NCI-H1092 (cell line): ENCODE measurements around the gene LRFN5.
"Not testable (repeated sequence)": the region's sequence is repeated elsewhere in the genome, so short reads cannot be mapped to it uniquely, and the experiment has no call there.

Source experiments
- DNase-seq: peaks from one replicate; lab custom pipeline; 2025; lab: John Stamatoyannopoulos, UW

LRFN5 gene

DNA sequence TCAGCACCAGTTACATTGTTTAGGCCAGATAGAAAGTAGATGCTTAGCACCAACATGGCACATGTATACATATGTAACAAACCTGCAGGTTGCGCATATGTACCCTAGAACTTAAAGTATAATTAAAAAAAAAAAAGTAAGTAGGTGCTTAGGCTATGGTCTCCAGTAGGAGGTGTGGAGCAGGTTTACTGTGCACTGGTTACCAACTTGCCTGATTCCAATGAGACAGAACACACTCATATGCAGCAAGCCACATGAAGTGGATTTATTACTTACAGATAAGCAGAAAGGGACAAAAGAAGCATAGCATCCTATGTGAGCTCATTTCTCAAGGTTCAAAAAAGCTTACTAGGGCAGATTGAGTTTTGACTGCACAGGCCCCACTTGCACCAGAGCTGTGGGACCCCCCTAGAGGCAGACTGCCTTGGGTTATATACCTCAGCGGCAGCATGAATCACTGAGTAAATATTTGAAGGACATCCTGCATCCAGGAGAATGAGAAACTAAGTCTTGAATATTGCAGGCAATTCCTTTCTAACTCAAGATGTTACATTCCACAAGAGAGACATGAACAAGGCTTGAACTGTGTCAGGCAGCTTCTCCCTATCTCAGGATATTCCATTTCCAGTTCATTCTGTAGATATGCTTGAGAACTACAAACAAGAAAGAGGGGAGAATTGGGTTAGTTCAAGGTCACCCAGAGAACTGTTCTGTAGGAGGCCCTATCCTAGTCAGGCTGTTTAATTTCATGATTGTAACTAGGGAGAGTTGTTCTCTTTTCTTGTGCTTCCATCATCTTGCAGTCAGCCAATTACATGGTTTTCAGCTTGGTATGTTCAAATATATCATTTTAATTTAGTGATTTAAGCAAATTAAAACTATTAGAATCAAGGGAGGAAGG is 30.1 kb downstream of the LRFN5 start:
- no peak for DNase-seq

DNA sequence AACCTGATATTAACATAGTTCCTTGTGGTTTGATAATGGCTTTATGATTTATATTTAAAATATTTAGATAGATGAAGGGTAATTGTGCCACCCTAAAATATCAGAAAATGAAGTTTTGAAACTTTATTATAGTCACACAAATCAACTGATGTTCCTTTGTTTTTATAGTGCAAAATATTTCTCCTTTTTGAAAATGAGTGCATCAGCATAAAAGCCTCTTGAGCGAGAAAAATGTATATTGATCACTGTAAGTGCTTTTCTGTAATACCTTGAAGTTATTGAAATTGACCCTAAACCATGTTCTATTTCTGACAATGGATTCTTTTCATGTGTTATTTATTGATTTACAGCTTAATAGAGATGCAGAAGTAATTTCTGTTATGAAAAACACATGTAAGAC is 35.0 kb downstream of the LRFN5 start:
- DNase-seq, result no peak

DNA sequence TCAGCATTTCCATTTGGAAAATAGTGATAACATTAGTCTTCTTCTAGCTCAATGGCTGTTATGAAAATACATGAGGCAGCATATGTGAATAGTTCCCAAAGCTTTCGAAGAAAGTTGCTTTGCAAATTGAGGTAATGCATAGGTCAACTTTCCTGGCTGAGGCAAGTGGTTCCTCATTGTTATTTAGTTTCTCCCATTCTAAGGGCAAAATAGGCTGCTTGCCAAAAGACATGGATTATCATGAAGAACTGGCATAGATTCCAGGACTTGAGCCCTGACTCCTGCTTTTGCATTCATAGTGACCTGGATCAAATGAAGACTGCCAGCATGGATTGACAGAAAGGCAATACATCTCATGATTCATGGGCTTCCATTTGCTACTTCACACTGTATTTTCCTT is 35.7 kb downstream of the LRFN5 start:
- no peak for DNase-seq

DNA sequence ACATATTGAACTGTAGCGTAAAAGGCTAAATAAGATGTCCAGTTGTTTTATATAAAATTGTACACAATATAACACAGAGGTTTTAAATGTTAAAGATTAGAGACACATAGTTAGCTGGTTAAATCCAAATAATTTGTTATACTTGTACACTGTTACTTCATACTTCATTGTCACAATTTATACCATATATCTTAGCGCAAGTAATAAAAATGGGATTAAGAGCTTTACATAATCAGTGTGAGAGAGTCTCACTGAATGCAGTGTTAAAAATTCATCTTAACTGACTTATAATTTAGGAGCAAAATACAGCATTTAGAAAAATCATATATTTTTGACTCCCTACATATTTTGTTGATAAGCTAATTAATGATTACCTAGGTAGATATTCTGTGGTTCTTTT is 36.1 kb downstream of the LRFN5 start:
- DNase-seq, result no peak

DNA sequence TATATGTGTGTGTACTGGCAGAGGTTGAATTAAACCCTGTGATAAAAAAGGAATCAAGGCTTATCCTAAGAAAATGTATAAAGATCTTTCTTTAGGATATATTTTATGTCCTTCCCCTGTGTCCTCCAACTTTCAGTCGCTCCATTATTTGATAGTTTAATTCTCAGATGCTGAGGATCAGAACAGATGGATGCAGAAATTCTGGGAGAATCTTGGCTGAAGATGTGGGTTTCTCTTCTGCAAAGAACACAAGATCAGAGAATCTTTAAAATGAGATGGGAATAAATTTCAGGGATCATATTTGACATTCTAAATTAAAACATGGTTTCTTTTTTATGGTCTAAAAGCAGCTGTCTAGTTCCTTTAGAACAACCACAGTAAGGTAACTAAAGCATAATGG is 37.9 kb downstream of the LRFN5 start:
- no peak for DNase-seq

DNA sequence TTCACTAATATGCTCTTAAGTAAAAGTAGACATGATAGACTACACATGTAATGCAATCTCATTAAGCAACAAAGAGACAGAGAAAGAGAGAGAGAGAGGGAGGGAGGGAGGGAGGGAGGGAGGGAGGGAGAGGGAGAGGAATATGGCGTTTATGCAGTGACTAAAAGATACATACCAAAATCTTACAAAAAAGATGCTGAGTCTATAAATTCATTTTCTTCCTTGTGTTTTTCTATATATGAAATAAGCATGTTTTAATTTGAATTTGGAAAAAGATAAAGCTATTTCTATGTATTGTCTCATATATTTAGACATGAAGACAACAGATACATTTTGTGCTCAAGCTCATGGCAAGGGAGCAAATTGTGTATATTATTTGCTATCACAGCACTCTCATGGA is 44.1 kb downstream of the LRFN5 start:
- DNase-seq, result no peak

DNA sequence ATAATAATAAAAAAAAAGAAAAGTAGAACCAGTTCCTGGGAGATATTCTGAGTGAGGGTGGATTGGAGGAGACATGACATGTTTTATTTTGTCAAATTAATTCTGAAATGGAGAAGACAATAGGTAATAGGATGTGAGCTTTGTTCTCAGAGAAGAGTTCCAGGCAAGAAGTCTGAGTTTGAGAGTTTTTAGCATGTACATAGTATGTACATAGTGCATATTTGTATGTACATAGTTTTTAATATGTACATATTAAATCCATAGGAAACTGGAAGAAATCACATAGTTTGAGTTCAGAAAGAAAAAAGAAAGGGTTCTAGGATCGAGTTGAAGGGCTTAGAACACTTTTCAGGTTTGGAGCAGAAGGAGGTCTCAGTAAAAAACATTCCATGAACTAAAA is 47.5 kb downstream of the LRFN5 start:
- no peak for DNase-seq

DNA sequence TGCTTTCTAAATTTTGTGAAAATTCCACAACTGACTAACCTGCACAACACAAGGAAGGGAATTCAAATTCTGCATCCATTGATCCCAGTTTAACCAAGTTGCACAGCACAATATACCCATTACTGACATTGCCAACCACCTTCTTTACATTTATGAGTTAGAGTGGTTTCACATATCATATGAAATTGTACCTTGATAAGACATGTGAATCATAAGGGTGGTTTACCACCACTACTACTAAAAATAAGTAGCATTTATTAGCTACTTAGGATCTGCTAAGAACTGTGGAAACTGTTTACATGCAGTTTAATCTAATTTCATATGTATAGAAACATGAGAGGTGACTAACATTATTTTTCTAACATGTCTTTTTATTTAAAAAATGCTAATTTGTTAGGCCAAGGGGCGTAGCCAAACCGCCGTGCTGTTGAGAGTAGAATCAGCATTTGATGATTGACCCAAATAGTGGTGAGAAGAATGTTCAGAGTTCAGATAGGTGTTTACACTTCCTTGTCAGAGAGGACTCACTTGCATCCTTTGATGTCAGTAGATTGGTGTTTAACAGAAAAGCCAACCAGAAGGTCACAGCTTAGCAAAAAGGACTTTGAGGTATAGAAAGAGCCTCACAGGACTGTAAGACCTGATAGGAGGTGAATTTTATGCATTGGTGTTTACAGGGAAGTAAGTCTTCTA is 56.2 kb downstream of the LRFN5 start:
- no peak for DNase-seq

DNA sequence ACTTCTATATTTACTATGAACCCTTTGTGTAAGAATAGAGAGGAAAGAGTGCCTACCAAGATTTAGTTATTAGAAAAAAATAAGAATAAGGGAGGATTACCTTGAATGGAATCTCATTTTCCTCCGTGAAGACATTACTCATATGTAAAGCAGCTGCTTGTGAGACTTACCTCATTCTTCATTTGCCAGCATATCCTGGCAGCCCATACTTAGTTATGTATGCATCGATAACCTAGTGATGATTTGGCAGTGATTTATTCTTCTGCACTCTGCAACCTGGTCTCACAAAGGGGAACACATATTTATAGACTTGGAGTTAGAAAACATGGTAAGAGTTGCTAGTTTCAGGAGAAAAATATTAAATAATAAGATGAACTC is 56.8 kb downstream of the LRFN5 start:
- no peak for DNase-seq

DNA sequence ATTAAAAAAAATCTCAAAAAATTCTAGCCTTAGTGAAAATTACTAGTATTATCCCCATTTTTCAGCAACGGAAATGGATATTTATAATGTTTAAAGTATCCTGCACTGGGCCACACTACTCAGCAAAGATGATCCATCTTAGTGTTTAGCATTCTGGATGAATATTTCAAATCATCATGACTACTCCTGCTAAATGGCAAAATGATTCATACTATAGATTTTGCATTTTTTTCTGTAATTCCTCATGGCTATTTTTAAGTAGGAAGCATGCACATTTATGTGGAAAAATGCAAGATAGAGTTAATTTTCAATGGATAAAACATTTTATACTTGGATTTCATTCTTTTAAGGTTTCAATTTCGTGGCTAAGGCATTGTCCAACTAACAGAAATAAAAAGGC is 59.6 kb downstream of the LRFN5 start:
- no peak for DNase-seq

DNA sequence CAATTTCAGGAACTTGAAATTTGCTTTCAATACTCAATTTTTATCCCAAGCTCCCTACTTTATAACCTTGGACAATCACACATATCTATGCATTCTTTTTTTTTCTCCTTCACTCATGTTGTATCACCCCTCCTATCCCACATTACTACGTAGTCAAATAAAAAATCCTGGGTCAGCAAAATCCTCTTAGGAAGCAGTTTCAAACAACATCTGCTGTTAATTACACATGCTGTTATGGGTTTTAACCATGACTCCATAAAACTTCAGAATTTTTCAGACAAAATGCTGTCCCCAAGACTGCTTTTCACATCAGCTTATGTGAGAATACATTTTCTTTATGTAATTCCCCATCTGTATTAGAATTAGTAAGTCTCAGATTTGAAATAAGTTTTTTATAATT is 61.7 kb downstream of the LRFN5 start:
- DNase-seq, result no peak

DNA sequence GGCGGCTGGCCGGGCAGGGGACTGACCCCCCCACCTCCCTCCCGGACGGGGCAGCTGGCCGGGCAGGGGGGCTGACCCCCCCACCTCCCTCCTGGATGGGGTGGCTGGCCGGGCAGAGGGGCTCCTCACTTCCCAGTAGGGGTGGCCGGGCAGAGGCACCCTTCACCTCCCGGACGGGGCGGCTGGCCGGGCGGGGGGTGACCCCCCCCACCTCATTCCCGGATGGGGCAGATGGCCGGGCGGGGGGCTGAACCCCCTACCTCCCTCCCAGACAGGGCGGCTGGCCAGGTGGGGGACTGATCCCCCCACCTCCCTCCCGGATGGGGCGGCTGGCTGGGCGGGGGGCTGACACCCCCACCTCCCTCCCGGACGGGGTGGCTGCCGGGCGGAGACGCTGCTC is 66.9 kb downstream of the LRFN5 start:
- DNase-seq, result not testable (repeated sequence)

DNA sequence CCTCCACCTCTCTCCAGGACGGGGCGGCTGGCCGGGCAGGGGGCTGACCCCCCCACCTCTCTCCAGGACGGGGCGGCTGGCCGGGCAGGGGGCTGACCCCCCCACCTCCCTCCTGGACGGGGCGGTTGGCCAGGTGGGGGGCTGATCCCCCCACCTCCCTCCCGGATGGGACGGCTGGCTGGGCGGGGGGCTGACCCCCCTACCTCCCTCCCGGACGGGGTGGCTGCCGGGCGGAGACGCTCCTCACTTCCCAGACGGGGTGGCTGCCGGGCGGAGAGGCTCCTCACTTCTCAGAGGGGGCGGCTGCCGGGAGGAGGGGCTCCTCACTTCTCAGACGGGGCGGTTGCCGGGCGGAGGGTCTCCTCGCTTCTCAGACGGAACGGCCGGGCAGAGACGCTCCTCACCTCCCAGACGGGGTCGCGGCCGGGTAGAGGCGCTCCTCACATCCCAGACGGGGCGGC is 67.9 kb downstream of the LRFN5 start:
- DNase-seq, result not testable (repeated sequence)

DNA sequence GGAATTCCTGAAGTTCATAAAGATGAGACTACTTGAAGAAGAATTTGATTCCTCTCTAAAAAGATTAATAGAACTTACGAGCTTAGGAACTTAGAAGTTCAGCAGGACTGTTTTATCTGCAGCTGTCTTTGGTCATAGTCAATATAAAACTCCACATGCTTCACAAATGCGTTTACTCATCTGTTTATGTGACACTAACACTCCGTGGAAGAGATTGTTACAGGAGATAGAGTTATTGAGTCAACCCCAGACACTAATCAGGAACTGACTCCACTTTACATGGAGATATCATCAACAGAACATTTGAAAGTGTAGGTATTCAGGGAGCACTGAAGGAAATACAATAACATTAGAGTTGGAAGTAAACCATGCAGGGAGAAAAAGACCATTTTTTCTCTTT is 92.8 kb downstream of the LRFN5 start:
- no peak for DNase-seq

DNA sequence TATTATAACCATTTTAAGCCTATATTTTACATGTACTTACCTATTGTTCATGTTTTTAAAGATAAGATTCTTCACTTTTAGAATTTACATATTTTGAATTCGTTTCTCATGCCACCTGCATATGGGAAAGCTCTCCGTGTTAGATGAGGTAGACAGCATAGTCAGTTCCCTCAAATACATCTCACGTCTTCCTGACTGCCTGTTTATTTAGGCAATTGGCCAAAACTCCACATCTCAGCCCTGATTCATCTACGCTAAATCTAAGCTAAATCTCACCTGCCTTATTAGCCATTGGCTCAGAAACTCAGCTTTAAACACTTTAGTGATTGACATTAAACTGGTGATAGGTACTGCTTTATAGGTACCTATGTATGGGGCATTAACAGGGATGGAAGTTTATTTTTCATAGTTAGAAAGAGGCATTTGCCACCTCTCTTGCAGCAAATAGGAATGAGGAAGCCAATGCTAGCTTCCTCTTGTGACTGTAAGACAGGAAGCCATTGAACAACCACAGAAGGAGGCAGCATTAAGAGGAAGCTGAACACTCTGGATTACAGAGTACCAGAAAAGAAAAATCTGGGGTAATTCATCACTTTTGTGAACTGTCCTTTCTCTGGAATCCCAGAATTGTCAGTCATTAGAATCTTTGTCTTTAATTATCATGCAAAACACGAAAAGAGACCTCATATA is 111.9 kb downstream of the LRFN5 start:
- peak; percentile 83 for DNase-seq

DNA sequence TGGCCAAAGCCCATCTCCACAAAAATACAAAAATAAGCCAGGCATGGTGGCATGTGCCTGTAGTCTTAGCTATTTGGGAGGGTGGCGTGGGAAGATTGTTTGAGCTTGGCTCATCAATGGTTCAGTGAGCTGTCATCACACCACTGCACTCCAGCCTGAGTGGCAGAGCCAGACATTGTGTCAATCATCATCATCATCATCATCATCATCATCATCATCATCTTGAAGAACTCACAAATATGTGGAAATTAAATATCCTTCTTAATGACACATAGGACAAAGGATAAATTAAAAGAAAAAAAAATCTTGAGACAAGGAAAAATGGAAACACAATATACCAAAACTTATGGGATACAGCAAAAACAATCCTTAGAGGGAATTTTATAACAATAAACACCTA is 132.5 kb downstream of the LRFN5 start:
- DNase-seq, result no peak

DNA sequence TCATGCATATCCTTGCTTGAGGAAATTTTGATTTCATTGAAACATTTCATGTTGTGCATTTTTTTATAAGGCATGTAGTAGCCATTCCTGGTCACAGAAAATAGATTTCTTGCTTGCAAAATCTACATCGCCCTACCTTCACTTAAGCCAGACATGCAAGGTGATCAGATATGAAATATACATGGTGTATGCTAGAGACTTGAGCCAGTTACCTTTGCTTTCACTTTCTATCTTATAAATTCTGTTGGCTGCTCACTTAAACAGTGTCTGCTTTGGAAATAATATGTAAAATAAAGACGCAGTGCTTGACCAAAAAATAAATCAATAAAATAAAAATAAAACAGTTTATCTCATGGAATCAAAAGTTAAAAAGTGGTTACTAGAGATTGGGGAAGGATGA is 136.5 kb downstream of the LRFN5 start:
- DNase-seq, result no peak

DNA sequence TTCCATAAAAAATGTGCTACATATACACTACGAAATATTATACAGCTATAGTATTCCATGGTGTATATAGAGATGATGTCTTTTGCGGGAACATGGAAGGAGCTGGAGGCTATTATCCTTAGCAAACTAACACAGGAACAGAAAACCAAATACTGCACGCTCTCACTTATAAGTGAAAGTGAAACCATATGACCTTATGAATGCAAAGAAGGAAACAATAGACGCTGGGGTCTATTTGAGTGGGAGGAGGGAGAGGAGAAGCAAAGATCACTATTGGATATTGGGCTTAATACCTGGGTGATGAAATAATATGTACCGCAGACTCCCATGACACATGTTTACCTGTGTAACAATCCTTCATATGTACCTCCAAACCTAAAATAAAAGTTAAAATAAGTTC is 142.8 kb downstream of the LRFN5 start:
- no peak for DNase-seq

DNA sequence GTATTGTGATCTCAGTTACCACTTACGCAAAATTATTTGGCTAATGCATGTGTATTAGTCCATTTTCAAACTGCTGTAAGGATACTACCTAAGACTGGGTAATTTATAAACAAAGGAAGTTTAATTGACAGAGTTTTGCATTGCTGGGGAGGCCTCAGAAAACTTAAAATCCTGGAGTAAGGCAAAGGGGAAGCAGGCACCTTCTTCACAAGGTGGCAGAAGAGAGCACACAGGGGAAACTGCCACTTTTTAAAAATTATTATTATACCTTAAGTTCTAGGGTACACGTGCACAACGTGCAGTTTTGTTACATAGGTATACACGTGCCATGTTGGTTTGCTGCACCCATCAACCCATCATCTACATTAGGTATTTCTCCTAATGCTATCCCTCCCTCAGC is 143.9 kb downstream of the LRFN5 start:
- not testable (repeated sequence) for DNase-seq

DNA sequence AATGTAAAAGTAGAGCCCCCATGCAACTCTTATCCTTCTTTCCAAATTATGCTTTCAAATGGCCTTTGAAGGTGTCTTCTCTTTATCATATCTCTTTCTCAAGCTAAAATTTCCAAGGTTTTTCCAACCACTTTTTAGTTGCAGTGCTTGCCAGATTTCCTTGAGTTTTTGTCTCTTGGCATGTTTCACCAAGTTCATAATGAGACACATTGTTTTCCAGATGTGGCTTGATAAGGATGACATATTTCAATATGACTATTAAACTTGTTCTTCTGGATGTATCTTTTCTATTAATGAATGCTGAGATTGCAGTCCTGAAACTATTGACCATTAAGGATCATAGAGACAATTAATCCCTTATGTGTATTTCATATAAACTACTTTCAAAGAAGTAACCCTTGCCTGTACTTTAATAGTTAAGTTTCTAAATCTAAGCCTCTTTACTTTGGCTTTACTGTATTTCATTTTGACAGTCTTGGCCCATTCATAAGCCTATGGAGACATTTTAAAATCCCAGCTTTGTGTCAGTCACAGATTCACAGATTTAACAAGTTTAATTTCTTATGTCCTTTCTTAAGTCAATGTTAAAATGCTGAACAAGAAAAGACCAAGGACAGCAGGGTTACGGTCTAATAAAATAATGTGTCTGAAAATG is 151.5 kb downstream of the LRFN5 start:
- no peak for DNase-seq

DNA sequence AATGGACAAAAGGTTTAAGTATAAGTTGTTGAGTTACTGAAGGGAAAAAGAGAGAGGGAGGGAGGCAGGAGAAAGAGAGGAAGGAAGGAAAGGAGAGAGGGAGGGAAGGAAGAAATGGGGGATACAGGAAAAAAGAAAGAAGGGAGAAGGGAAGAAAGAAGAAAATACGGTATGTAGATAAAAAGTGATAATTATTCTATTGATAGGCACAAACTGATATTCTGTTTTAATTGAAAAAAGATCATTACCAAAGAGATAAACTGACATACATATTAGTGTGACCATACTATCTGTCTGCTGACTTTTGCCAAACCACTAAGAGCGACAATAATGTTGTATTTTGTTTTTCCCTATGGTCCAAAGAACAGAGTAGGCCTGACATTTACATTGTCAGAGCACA is 154.5 kb downstream of the LRFN5 start:
- DNase-seq, result no peak

DNA sequence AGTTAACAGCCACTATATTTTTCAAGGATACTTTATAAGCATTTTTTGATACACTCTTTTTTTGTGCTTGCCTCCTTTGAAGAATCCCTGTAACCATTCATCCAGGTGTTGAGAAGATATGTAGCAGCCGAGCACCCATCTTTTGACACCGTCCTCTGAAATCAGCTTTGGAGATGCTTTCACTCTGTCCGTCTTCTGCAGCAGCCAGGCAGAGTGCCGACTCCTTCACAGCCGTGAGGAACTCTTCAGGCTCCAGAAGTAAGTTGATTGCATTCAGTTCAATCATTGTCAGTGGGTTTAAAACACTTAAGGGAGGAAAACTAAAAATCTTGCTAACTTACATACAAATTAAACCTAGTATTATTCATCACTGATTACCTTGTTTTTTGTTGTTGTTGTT is 160.1 kb downstream of the LRFN5 start:
- DNase-seq, result no peak
